CD14-positive monocyte (primary cell): ENCODE results near the gene RMI2. TPM values are rescaled to one million over a fixed set of nuclear protein-coding genes. Genes with fewer than 3 reads are reported as not detected.

Experiments used
- DNase-seq, 3 donors: peaks; one replicate each; pipeline ENCODE4 v3.0.0-alpha.2; 2011 to 2022
- H2AFZ ChIP-seq: 2 replicates; pipeline ENCODE4 v1.6.0; 2012; ENCODE audit warnings: mild to moderate bottlenecking, low read depth, low read length, inconsistent platforms; ENCODE audit not compliant: insufficient read depth, poor library complexity, severe bottlenecking
- H3K27ac ChIP-seq, 2 donors: 1 replicate in 1 of 2; 2 replicates in 1 of 2; pipeline ENCODE4 v1.5.1; 2012 to 2013; ENCODE audit warnings: low read length in 2 of 2, control low read depth in 1 of 2, inconsistent platforms in 1 of 2, low read depth in 1 of 2, mild to moderate bottlenecking in 1 of 2
- H3K27me3 ChIP-seq, 2 donors: one replicate each; pipeline versions ENCODE4 v1.6.0 to v1.6.1; 2011 to 2013; ENCODE audit warnings: low read length in 2 of 2; ENCODE audit not compliant: control insufficient read depth in 2 of 2, insufficient read depth in 2 of 2
- H3K36me3 ChIP-seq, 2 donors: replicated peaks in 1 of 2; 1 replicate in 1 of 2; 2 replicates in 1 of 2; pipeline versions ENCODE4 v1.5.1 to v1.6.1; 2012 to 2013; ENCODE audit warnings: low read length in 2 of 2, control low read depth in 1 of 2, inconsistent platforms in 1 of 2, mild to moderate bottlenecking in 1 of 2; ENCODE audit not compliant: insufficient read depth in 2 of 2, control insufficient read depth in 1 of 2
- H3K4me1 ChIP-seq, 2 donors: 1 replicate in 1 of 2; 2 replicates in 1 of 2; pipeline versions ENCODE4 v1.5.1 to v1.6.1; 2012 to 2013; ENCODE audit warnings: low read length in 2 of 2, control low read depth in 1 of 2, inconsistent platforms in 1 of 2, mild to moderate bottlenecking in 1 of 2, moderate library complexity in 1 of 2; ENCODE audit not compliant: insufficient read depth in 2 of 2, control insufficient read depth in 1 of 2
- H3K4me2 ChIP-seq: replicated peaks from 2 replicates; pipeline ENCODE3; 2012; ENCODE audit warnings: low read length, moderate library complexity, mild to moderate bottlenecking; ENCODE audit not compliant: poor library complexity, severe bottlenecking; ENCODE audit errors: extremely low read depth
- H3K4me3 ChIP-seq, 3 experiments: fragments of 200-600 bp in 1 of 3; sonication (generic) in 1 of 3; replicated peaks in 1 of 3; 1 replicate in 2 of 3; 2 replicates in 1 of 3; pipeline ENCODE4 v1.5.1; 2011 to 2013; ENCODE audit warnings: low read length in 3 of 3, mild to moderate bottlenecking in 3 of 3, control low read depth in 2 of 3, low read depth in 2 of 3, inconsistent platforms in 1 of 3, moderate library complexity in 1 of 3
- H3K79me2 ChIP-seq: 2 replicates; pipeline ENCODE4 v1.6.0; 2012; ENCODE audit warnings: mild to moderate bottlenecking, control low read depth, inconsistent platforms, low read length, moderate library complexity; ENCODE audit not compliant: insufficient read depth
- H3K9ac ChIP-seq: 2 replicates; pipeline ENCODE4 v1.6.0; 2017; ENCODE audit warnings: low read length, mild to moderate bottlenecking; ENCODE audit not compliant: insufficient read depth, poor library complexity, severe bottlenecking
- H3K9me3 ChIP-seq, 2 donors: replicated peaks in 1 of 2; 1 replicate in 1 of 2; 2 replicates in 1 of 2; pipeline versions ENCODE4 v1.5.1 to v1.6.1; 2012 to 2013; ENCODE audit warnings: low read length in 2 of 2, control low read depth in 1 of 2; ENCODE audit not compliant: control insufficient read depth in 1 of 2, insufficient read depth in 1 of 2
- H4K20me1 ChIP-seq: 2 replicates; pipeline ENCODE4 v1.6.0; 2012; ENCODE audit warnings: mild to moderate bottlenecking, low read length, control low read depth, moderate library complexity; ENCODE audit not compliant: insufficient read depth
- H3K27ac Mint-ChIP-seq, 7 donors: one replicate each; pipeline ENCODE4 v1.8.0; 2020; ENCODE audit warnings: mild to moderate bottlenecking in 7 of 7, mixed read lengths in 7 of 7, moderate library complexity in 6 of 7, inconsistent platforms in 2 of 7
- H3K27me3 Mint-ChIP-seq, 3 donors: one replicate each; pipeline ENCODE4 v1.8.0; 2021 to 2022; ENCODE audit warnings: low read depth in 3 of 3, mild to moderate bottlenecking in 3 of 3, mixed read lengths in 3 of 3, moderate library complexity in 3 of 3, inconsistent platforms in 1 of 3
- H3K36me3 Mint-ChIP-seq, 2 donors: one replicate each; pipeline ENCODE4 v1.8.0; 2020; ENCODE audit warnings: mixed read lengths in 2 of 2, inconsistent platforms in 1 of 2, mild to moderate bottlenecking in 1 of 2
- H3K4me1 Mint-ChIP-seq: one replicate; pipeline ENCODE4 v1.8.0; 2020; ENCODE audit warnings: mild to moderate bottlenecking, mixed read lengths
- H3K4me3 Mint-ChIP-seq, 2 donors: one replicate each; pipeline ENCODE4 v1.8.0; 2020; ENCODE audit warnings: mild to moderate bottlenecking in 2 of 2, mixed read lengths in 2 of 2, moderate library complexity in 1 of 2
- H3K9me3 Mint-ChIP-seq, 7 donors: one replicate each; pipeline ENCODE4 v1.8.0; 2020 to 2022; ENCODE audit warnings: mixed read lengths in 7 of 7, mild to moderate bottlenecking in 6 of 7, moderate library complexity in 6 of 7, inconsistent platforms in 2 of 7
- WGBS: methylation state at CpG from one replicate; pipeline ENCODE4 v1.1.5; 2013; ENCODE audit warnings: missing lambda C conversion rate; ENCODE audit not compliant: insufficient coverage; 5-methylcytosine and 5-hydroxymethylcytosine counted together
- intact Hi-C, 2 donors: fragments of 100-400 bp; cut with micrococcal nuclease; formaldehyde crosslinking; loops; one replicate each; pipeline versions ENCODE4 v1.15.0 to v1.15.1; 2023
- polyA plus RNA-seq, 3 donors: library from polyadenylated mRNA; depleted of rRNA in 1 of 3; unstranded in 2 of 3; stranded (reverse) in 1 of 3; fragments of 300-500 nt in 2 of 3; fragments of >200 nt in 1 of 3; fragmentation: Illumina TruSeq in 2 of 3; gene quantifications; 1 replicate in 2 of 3; 2 replicates in 1 of 3; pipeline ENCODE4 v1.2.3, GENCODE V29; 2012 to 2021
- TF ChIP-seq, protein P1 (sequence below): fragments of 200-600 bp; IDR thresholded peaks from one replicate; pipeline ENCODE4 v1.8.0; 2022; ENCODE audit warnings: antibody characterized with exemption, mild to moderate bottlenecking

The RMI2 gene
- polyA plus RNA-seq, 3 donors = 0.17 to 0.24 (median 0.23) TPM

DNA sequence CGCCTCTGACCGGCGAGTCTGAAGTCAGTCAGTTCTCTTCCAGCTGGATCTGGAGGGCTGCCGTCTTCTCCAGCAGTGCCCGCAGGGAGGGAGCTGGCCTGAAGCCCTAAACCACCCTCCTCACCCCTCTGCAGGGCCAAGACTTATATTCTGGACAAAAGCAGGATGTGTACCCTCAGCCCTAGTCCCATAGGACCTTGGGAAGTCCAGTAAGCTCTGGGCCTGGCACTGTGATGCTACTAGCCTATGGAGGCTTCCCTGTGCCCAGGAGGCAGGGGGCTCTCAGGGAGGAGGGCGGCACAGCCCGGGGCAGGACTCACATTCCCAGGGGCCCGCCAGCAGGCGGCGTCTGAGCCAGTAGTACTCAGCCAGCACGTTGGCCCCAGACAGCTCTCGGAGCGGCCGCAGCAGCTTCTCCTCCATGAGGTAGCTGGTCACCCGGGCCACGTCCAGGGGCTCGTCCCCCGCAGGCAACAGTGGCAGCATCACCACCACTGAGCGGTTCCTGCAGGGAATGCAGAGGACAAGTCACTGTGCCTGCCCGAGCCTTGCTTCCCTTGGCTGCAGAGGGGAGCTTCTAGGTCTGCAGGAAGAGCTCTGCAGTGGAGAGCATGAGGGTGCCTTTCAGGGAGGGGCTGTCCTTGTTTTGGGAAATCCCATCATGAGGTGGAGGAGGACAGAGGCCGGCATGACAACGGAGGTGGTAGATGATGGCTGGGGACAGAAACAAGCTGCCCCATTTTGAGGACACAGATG, 41.7 kb downstream of the RMI2 start:
- 49% methylated on average over 21 of the region's 22 CpGs for WGBS
- Histone ChIP-seq H3K36me3 (no peaks in the 10 kb centered on the region), H3K27me3 (peaks cover 0 to 15% of the 10 kb centered on the region in 2 donors), H3K9me3 (no peaks in the 10 kb centered on the region), H3K4me3 (no peak overlapping the region), H3K4me2 (no peak overlapping the region), H3K4me1 (no peaks in the 10 kb centered on the region), H3K27ac (no peak overlapping the region), H3K79me2 (no peaks in the 10 kb centered on the region), H4K20me1 (no peaks in the 10 kb centered on the region), H2AFZ (no peak overlapping the region), H3K9ac (no peak overlapping the region)
- H3K4me3 Mint-ChIP-seq = peak overlapping the region in 1 of 2 donors; percentile 57
- peak in 2 of 3 donors; percentile 23 to 36 for DNase-seq
- H3K36me3 Mint-ChIP-seq = no peaks in the 10 kb centered on the region
- H3K9me3 Mint-ChIP-seq = no peaks in the 10 kb centered on the region
- H3K27ac Mint-ChIP-seq = no peak overlapping the region
- intact Hi-C loops = no loop called here
- peaks cover 17 to 46% (median 23%) of the 10 kb centered on the region in 3 donors for H3K27me3 Mint-ChIP-seq
- TF ChIP-seq, protein P1, sequence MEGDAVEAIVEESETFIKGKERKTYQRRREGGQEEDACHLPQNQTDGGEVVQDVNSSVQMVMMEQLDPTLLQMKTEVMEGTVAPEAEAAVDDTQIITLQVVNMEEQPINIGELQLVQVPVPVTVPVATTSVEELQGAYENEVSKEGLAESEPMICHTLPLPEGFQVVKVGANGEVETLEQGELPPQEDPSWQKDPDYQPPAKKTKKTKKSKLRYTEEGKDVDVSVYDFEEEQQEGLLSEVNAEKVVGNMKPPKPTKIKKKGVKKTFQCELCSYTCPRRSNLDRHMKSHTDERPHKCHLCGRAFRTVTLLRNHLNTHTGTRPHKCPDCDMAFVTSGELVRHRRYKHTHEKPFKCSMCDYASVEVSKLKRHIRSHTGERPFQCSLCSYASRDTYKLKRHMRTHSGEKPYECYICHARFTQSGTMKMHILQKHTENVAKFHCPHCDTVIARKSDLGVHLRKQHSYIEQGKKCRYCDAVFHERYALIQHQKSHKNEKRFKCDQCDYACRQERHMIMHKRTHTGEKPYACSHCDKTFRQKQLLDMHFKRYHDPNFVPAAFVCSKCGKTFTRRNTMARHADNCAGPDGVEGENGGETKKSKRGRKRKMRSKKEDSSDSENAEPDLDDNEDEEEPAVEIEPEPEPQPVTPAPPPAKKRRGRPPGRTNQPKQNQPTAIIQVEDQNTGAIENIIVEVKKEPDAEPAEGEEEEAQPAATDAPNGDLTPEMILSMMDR = peak; percentile 35
- peaks cover 7% of the 10 kb centered on the region for H3K4me1 Mint-ChIP-seq

GRCh38 chr16:11389083-11389482, 43.8 kb downstream of the RMI2 start:
- peaks cover 0 to 15% of the 10 kb centered on the region in 2 donors for H3K27me3 ChIP-seq
- H3K4me1 ChIP-seq = no peaks in the 10 kb centered on the region
- no peak overlapping the region for H3K4me2 ChIP-seq
- H3K4me3 ChIP-seq = no peak overlapping the region
- H3K9me3 Mint-ChIP-seq = no peaks in the 10 kb centered on the region
- intact Hi-C loops = no loop called here
- no peak overlapping the region for H3K9ac ChIP-seq
- H3K27ac ChIP-seq = no peak overlapping the region
- no peak overlapping the region for H2AFZ ChIP-seq
- WGBS = no CpG with 5 or more reads among the region's 7 CpGs
- no peaks in the 10 kb centered on the region for H3K79me2 ChIP-seq
- H3K27me3 Mint-ChIP-seq = peaks cover 17 to 38% (median 20%) of the 10 kb centered on the region in 3 donors
- H3K36me3 ChIP-seq = no peaks in the 10 kb centered on the region
- no peaks in the 10 kb centered on the region for H3K36me3 Mint-ChIP-seq
- TF ChIP-seq, protein P1 = no peak
- H4K20me1 ChIP-seq = no peaks in the 10 kb centered on the region
- peak overlapping the region in 2 of 7 donors; percentile 33 to 40 for H3K27ac Mint-ChIP-seq
- no peak for DNase-seq
- H3K9me3 ChIP-seq = no peaks in the 10 kb centered on the region
- H3K4me3 Mint-ChIP-seq = no peak overlapping the region
- peaks cover 7% of the 10 kb centered on the region for H3K4me1 Mint-ChIP-seq
